GM12872 (cell line): ENCODE data around the gene DEF6.

Experiments
- TF ChIP-seq, protein P1 (sequence below): IDR thresholded peaks from 3 replicates; pipeline ENCODE4 v1.5.1; 2011; ENCODE audit warnings: low read depth, mild to moderate bottlenecking, low read length, moderate library complexity; ENCODE audit not compliant: insufficient read depth

The DEF6 gene

GRCh38 chr6:35267446-35267845 lies 30.2 kb upstream of the DEF6 start:
- TF ChIP-seq, protein P1, sequence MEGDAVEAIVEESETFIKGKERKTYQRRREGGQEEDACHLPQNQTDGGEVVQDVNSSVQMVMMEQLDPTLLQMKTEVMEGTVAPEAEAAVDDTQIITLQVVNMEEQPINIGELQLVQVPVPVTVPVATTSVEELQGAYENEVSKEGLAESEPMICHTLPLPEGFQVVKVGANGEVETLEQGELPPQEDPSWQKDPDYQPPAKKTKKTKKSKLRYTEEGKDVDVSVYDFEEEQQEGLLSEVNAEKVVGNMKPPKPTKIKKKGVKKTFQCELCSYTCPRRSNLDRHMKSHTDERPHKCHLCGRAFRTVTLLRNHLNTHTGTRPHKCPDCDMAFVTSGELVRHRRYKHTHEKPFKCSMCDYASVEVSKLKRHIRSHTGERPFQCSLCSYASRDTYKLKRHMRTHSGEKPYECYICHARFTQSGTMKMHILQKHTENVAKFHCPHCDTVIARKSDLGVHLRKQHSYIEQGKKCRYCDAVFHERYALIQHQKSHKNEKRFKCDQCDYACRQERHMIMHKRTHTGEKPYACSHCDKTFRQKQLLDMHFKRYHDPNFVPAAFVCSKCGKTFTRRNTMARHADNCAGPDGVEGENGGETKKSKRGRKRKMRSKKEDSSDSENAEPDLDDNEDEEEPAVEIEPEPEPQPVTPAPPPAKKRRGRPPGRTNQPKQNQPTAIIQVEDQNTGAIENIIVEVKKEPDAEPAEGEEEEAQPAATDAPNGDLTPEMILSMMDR = no peak

GRCh38 chr6:35267897-35268296 lies 29.7 kb upstream of the DEF6 start:
- TF ChIP-seq, protein P1 = no peak

- TF ChIP-seq, protein P1 = no peak
Observed at GRCh38 chr6:35272005-35272404, 25.6 kb upstream of the DEF6 start.

DNA sequence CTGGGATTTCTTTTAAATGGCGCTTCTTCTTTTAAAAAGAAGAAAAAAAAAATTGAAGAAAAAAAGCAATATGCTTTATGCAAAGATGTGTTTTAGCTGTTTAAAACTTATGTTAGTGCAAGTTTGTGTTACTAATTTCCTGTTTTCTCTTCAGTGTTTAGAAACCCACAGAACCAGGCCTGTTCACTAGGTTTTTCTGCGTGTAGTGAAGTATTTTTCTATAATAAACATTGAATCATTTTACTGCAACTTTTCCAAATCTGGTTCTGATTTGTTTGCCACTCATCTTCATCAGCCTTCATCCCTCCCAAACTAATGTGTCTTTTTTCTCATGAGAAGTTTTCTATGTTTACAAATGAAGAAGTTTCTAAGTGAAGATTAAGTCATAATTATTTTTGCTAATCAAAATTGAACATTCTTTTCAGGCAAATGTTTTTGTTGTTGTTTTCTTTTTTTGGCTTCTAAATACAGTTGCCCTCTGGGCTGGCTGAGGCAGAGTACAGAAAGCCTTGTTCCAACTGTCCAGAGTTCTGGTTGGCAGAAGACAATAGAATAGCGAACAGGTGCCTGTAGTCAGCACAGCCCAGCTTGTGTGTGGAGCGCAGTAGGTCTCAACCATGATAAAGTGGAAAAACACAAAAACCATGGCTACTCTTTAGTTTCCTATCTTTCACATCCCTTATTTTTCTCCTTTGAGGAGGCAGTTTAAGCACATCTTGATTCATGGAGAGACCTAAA lies 23.6 kb upstream of the DEF6 start:
- TF ChIP-seq, protein P1 = no peak

GRCh38 chr6:35275744-35276260 lies 21.8 kb upstream of the DEF6 start:
- TF ChIP-seq, protein P1 = no peak

DNA sequence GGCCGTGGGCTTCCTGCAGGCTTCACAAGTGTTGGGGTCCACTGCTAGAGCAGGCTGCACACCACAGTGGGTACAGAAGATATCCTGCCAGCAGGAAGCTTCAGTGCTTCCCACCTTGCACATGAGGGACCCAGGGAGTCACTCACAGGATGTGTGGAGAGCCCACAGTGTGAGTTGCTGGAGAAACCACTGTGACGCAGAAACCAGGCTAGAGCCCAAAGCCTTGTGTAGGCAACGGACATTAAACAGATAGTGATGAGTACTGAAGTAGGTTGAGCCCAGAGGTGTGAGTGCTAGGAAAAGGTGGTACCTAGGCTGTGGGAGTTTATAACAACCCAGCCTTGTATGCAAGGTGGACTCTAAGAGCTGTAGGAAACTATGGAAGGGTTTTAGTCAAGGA lies 18.9 kb upstream of the DEF6 start:
- TF ChIP-seq, protein P1 = no peak

- TF ChIP-seq, protein P1 = no peak
Observed at GRCh38 chr6:35280903-35281302, 16.7 kb upstream of the DEF6 start.
